Peyer's patch (tissue), 4 donors: Measurements from ENCODE around the gene GKN2.

Source experiments
- POLR2A ChIP-seq, 2 donors: fragments of 450-650 bp; IDR thresholded peaks; one replicate each; pipeline ENCODE4 v1.5.1; 2017; ENCODE audit warnings: antibody characterized with exemption in 2 of 2, mild to moderate bottlenecking in 2 of 2, moderate library complexity in 2 of 2
- TF ChIP-seq, protein P1 (sequence below), 6 experiments: fragments of 450-650 bp in 4 of 6; fragments of 200-600 bp in 2 of 6; sonication (generic) in 1 of 6; IDR thresholded peaks; one replicate each; pipeline ENCODE4 v1.5.1; 2017 to 2019; ENCODE audit warnings: antibody characterized with exemption in 6 of 6, mild to moderate bottlenecking in 3 of 6, moderate library complexity in 1 of 6

DNA sequence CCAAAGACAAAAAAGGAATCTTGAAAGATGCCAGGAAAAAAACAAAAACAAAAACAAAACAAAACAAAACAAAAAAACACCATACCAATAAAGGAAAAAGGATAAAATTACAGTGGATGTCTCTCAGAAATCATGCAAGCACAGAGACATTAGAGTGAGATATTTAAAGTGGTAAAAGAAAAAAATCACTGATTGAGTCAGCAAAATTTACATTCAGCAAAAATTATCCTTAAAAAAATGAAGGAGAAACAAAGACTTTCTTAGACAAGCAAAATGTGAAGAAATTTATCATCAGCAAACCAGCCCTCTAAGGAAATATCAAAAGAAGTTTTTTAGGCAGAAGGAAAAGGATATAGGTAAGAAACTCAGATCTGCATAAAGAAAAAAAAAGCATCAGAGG is 11.6 kb upstream of the GKN2 start:
- TF ChIP-seq, protein P1, sequence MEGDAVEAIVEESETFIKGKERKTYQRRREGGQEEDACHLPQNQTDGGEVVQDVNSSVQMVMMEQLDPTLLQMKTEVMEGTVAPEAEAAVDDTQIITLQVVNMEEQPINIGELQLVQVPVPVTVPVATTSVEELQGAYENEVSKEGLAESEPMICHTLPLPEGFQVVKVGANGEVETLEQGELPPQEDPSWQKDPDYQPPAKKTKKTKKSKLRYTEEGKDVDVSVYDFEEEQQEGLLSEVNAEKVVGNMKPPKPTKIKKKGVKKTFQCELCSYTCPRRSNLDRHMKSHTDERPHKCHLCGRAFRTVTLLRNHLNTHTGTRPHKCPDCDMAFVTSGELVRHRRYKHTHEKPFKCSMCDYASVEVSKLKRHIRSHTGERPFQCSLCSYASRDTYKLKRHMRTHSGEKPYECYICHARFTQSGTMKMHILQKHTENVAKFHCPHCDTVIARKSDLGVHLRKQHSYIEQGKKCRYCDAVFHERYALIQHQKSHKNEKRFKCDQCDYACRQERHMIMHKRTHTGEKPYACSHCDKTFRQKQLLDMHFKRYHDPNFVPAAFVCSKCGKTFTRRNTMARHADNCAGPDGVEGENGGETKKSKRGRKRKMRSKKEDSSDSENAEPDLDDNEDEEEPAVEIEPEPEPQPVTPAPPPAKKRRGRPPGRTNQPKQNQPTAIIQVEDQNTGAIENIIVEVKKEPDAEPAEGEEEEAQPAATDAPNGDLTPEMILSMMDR (IDR thresholded peaks at IDR 0.05) = no peak
- no peak for TF ChIP-seq POLR2A (IDR thresholded peaks at IDR 0.05)
